Measurements from ENCODE around the gene SMYD3. TPM values are rescaled to one million over a fixed set of nuclear protein-coding genes. Genes with fewer than 3 reads are reported as not detected.

Gene SMYD3
- total and polyA plus RNA-seq, 2 of the 4 experiments (the other 2 are of a cell fraction), result 26.5 to 37.6 TPM

DNA sequence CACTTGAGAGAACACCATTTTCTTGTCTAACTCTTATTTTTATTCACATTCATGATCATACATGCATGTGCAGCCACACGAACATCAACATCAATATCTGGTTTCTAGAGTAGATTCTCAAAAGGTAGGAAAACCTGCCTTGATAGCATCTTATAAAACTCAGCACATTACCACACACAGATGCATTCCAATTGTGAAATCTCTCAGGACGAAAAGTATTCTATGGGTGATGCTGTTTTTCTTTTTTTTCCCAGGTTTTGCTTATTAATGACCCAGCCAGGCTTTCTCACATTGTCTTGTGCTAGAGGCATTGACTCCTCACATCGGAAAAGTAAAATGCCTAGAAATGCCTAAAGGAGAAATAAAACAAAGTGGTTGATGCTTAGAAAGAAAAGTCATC, 789.5 kb downstream of the SMYD3 start:
- no peak overlapping the region for H2AFZ ChIP-seq (replicated peaks; ENCODE audit: low read length, poor library complexity)
- TF ChIP-seq, protein P1, sequence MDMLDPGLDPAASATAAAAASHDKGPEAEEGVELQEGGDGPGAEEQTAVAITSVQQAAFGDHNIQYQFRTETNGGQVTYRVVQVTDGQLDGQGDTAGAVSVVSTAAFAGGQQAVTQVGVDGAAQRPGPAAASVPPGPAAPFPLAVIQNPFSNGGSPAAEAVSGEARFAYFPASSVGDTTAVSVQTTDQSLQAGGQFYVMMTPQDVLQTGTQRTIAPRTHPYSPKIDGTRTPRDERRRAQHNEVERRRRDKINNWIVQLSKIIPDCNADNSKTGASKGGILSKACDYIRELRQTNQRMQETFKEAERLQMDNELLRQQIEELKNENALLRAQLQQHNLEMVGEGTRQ (IDR thresholded peaks at IDR 0.05; ENCODE audit: low read depth, low read length), result no peak
- TF ChIP-seq CEBPB (IDR thresholded peaks at IDR 0.05; ENCODE audit: low read depth, low read length) (no peak), POLR2A (IDR thresholded peaks at IDR 0.05; ENCODE audit: low read depth, low read length) (no peak), SMC3 (IDR thresholded peaks at IDR 0.05; ENCODE audit: low read depth, low read length) (no peak), RFX5 (IDR thresholded peaks at IDR 0.05; ENCODE audit: low read depth, low read length) (no peak), RCOR1 (IDR thresholded peaks at IDR 0.05; ENCODE audit: insufficient replicate concordance, low read length) (no peak), BHLHE40 (IDR thresholded peaks at IDR 0.05; ENCODE audit: low read depth, low read length) (no peak), MAZ (IDR thresholded peaks at IDR 0.05; ENCODE audit: borderline replicate concordance, low read depth, low read length) (no peak), FOS (IDR thresholded peaks at IDR 0.05; ENCODE audit: low read depth, low read length) (no peak), NFE2L2 (IDR thresholded peaks at IDR 0.05; ENCODE audit: low read depth, low read length) (no peak), MXI1 (IDR thresholded peaks at IDR 0.05; ENCODE audit: borderline replicate concordance, low read depth, low read length) (no peak)
- TF ChIP-seq, protein P2, sequence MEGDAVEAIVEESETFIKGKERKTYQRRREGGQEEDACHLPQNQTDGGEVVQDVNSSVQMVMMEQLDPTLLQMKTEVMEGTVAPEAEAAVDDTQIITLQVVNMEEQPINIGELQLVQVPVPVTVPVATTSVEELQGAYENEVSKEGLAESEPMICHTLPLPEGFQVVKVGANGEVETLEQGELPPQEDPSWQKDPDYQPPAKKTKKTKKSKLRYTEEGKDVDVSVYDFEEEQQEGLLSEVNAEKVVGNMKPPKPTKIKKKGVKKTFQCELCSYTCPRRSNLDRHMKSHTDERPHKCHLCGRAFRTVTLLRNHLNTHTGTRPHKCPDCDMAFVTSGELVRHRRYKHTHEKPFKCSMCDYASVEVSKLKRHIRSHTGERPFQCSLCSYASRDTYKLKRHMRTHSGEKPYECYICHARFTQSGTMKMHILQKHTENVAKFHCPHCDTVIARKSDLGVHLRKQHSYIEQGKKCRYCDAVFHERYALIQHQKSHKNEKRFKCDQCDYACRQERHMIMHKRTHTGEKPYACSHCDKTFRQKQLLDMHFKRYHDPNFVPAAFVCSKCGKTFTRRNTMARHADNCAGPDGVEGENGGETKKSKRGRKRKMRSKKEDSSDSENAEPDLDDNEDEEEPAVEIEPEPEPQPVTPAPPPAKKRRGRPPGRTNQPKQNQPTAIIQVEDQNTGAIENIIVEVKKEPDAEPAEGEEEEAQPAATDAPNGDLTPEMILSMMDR (conservative IDR thresholded peaks at IDR 0.05; ENCODE audit: low read depth, low read length), result no peak
- TF ChIP-seq, protein P3, sequence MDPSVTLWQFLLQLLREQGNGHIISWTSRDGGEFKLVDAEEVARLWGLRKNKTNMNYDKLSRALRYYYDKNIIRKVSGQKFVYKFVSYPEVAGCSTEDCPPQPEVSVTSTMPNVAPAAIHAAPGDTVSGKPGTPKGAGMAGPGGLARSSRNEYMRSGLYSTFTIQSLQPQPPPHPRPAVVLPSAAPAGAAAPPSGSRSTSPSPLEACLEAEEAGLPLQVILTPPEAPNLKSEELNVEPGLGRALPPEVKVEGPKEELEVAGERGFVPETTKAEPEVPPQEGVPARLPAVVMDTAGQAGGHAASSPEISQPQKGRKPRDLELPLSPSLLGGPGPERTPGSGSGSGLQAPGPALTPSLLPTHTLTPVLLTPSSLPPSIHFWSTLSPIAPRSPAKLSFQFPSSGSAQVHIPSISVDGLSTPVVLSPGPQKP (IDR thresholded peaks at IDR 0.05; ENCODE audit: borderline replicate concordance, low read depth, low read length), result no peak
- H3K27me3 ChIP-seq (ENCODE audit: control insufficient read depth, insufficient read depth, low read length), result no peaks in the 10 kb centered on the region; the same call in 1 of the 2 replicates
- no peak overlapping the region for H3K9ac ChIP-seq (ENCODE audit: low read depth, low read length)
- DNase-seq (no peak), ATAC-seq (ENCODE audit: low read depth) (no peak)
- no peaks in the 10 kb centered on the region for H3K36me3 ChIP-seq (ENCODE audit: control insufficient read depth, insufficient read depth, low read length)
- no peak overlapping the region for H3K18ac ChIP-seq (ENCODE audit: low read depth, low read length)
- no peak overlapping the region for H2AK9ac ChIP-seq (replicated peaks; ENCODE audit: low read depth, low read length, poor library complexity)
- no peak overlapping the region for H2BK5ac ChIP-seq (ENCODE audit: low read depth, low read length, poor library complexity, severe bottlenecking)
- no TSS peak for BruUV-seq (replicated peaks)
- no peak overlapping the region for H2BK120ac ChIP-seq (ENCODE audit: low read depth, low read length)
- no peak overlapping the region for H2AK5ac ChIP-seq (ENCODE audit: low read depth, low read length)
- H2BK20ac ChIP-seq (ENCODE audit: low read depth, low read length), result no peak overlapping the region
- peaks cover 8% of the 10 kb centered on the region for H3K4me1 ChIP-seq (ENCODE audit: control insufficient read depth, insufficient read depth, low read length)
- dilution Hi-C loops (cut with HindIII; ENCODE audit: low sequenced_read_pairs, unreplicated experiment) (no loop called here), in situ Hi-C loops (cut with MboI; ENCODE audit: low sequenced_read_pairs) (no loop called here), intact Hi-C loops (cut with micrococcal nuclease) (no loop called here)
- WGBS, 2 experiments (ENCODE audit: extremely low coverage in 2 of 2, insufficient read length in 1 of 2), result no CpG with 5 or more reads among the region's 3 CpGs
- no peaks in the 10 kb centered on the region for H4K20me1 ChIP-seq (ENCODE audit: insufficient read depth, low read length)
- H3K4ac ChIP-seq (ENCODE audit: low read depth, low read length), result no peak overlapping the region
- no peak overlapping the region for H3K27ac ChIP-seq (ENCODE audit: insufficient read depth, low read length)
- POLR2A ChIA-PET (ENCODE audit: unreplicated experiment), result no interaction called here
- H3K14ac ChIP-seq (replicated peaks; ENCODE audit: low read depth, low read length), result no peak overlapping the region
- CTCF ChIA-PET, result interaction anchor here (1.4 kb wide), 1 partner anchor 14 kb away, joined by 4 read pairs; no protein-coding TSS in a partner anchor
- H4K8ac ChIP-seq (ENCODE audit: low read depth in 2 of 2, low read length in 2 of 2), result no peak overlapping the region
- no peak overlapping the region for H2BK15ac ChIP-seq (ENCODE audit: low read depth, low read length)
- H4K91ac ChIP-seq (ENCODE audit: insufficient read depth, low read depth, low read length), result no peak overlapping the region
- no peak overlapping the region for H3K56ac ChIP-seq (ENCODE audit: extremely low read depth, insufficient read depth, low read length)
- H3K9me1 ChIP-seq (ENCODE audit: insufficient read depth, low read length), result 0 out of 2 replicates have a peak, but pooled peaks cover 3% of the 10 kb centered on the region
- H3K23ac ChIP-seq (ENCODE audit: low read depth, low read length), result no peak overlapping the region
- H3K79me1 ChIP-seq (ENCODE audit: low read depth in 1 of 2, low read length in 2 of 2), result no peaks in the 10 kb centered on the region
- no peaks in the 10 kb centered on the region for H3K9me3 ChIP-seq (ENCODE audit: control insufficient read depth, insufficient read depth, low read length)
- no peak overlapping the region for H4K5ac ChIP-seq (ENCODE audit: low read depth, low read length)
- H3K4me2 ChIP-seq (ENCODE audit: low read depth, low read length), result no peak overlapping the region
- H3K4me3 ChIP-seq (ENCODE audit: insufficient read depth, low read depth, low read length), result no peak overlapping the region
